Retinal pigment epithelial cell (primary cell): ENCODE data around the gene PPIAL4G.
A peak's percentile ranks its signal among the peaks of the same experiment; 100 is the strongest.
"Not testable (repeated sequence)": the region's sequence is repeated elsewhere in the genome, so short reads cannot be mapped to it uniquely, and the experiment has no call there.

Experiments used
- DNase-seq: peaks from one replicate; pipeline ENCODE4 v3.0.0-alpha.2; 2010; ENCODE audit warnings: low read depth
- H3K4me3 ChIP-seq: 2 replicates; pipeline ENCODE4 v1.5.1; 2011; ENCODE audit warnings: mild to moderate bottlenecking, low read length, control low read depth, moderate library complexity

PPIAL4G gene

DNA sequence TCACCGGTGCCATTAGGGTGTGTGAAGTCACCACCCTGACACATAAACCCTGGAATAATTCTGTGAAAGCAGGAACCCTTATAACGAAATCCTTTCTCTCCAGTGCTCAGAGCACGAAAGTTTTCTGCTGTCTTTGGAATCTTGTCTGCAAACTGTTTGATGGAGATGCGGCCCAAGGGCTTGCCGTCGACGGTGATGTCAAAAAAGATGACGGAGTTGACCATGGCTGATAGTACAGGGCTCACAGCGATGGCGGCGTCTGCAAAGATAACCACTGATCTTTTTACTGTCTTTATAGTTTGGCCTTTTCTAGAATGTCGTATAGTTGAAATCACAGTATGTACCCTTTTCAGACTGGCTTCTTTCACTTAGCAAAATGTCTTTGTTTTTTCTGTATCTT is at the start of gene PPIAL4G:
Gene PPIAL4G, minus strand, starts transcription at position 274 of the 400 bp plus-strand sequence. Its CDS starts 50 bp downstream, at position 224.
- not testable (repeated sequence) for H3K4me3 ChIP-seq

DNA sequence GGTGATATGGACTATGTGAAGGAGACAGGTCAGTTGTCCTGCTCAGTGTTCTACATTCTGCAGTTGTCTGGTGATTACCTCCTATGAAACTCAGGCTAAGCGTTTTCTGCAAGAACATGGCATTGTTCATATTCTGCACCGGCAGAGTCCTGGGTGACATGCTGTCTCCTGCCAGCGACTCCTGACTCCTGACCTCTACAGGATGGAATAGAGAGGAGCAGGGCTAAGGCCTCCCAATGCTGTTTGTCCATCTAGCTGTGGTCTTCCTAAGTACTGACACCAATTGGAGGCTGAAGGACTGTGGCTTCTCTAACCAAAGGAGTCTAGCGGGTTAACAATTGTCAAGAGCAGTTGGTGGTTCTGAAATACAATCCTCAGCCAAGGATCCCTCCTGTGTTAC is 49.1 kb upstream of the PPIAL4G start:
- not testable (repeated sequence) for DNase-seq, H3K4me3 ChIP-seq

More for the DNA sequence above, at the start of gene PPIAL4G:
- DNase-seq = not testable (repeated sequence)

DNA sequence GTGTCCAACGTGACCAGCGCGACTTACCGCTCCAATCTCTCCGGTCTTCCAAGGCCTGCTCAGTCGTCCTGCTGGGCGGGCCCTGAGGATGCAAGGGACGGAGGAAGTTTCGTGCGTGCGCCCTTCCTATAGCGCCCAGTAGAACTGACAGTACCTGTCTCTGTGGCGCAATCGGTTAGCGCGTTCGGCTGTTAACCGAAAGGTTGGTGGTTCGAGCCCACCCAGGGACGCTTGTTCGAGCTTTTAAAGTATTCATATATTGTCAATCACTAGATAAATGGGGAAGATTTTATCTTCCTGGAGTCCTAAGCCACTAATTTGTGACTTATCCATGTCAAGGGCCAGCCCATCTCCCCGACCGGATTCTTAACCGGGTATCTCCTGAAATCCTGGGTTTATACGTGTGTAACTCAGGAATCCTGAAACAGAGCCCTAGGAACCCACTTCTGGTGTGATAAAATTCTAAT is 46.0 kb upstream of the PPIAL4G start:
- DNase-seq = not testable (repeated sequence)
- H3K4me3 ChIP-seq = peak overlapping the region; percentile 15

DNA sequence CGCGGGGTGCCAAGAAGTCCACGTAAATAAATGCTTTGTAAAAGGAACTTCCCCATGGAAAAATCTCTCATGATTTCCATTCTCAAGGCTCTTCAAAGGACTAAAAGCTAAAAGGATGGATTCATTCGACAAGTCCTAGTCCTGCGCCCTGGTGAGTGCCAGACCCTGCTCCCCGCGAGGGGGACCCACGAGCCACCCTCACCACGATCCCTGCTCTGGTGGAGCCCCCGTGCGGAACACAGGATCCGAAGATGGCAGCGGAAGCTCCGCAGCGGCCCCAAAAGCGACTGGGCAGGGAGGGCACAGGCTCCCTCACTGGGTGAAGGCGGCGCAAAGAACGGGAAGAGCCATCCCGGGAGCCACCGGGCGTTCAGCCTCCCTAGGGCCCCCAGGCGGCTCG is 45.5 kb upstream of the PPIAL4G start:
- DNase-seq = not testable (repeated sequence)

DNA sequence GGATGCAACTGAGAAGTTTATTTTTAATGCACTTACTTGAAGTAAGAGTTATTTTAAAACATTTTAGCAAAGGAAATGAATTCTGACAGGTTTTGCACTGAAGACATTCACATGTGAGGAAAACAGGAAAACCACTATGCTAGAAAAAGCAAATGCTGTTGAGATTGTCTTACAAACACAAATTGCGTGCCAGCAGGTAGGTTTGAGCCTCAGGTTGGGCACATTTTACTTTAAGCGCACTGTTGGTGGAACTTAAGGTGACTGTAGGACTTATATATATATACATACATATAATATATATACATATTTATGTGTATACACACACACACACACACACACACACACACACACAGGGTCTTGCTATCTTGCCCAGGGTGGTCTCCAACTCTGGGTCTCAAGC is 43.5 kb upstream of the PPIAL4G start:
- DNase-seq, H3K4me3 ChIP-seq: not testable (repeated sequence)

More for the DNA sequence above, 45.5 kb upstream of the PPIAL4G start:
- H3K4me3 ChIP-seq = not testable (repeated sequence)

DNA sequence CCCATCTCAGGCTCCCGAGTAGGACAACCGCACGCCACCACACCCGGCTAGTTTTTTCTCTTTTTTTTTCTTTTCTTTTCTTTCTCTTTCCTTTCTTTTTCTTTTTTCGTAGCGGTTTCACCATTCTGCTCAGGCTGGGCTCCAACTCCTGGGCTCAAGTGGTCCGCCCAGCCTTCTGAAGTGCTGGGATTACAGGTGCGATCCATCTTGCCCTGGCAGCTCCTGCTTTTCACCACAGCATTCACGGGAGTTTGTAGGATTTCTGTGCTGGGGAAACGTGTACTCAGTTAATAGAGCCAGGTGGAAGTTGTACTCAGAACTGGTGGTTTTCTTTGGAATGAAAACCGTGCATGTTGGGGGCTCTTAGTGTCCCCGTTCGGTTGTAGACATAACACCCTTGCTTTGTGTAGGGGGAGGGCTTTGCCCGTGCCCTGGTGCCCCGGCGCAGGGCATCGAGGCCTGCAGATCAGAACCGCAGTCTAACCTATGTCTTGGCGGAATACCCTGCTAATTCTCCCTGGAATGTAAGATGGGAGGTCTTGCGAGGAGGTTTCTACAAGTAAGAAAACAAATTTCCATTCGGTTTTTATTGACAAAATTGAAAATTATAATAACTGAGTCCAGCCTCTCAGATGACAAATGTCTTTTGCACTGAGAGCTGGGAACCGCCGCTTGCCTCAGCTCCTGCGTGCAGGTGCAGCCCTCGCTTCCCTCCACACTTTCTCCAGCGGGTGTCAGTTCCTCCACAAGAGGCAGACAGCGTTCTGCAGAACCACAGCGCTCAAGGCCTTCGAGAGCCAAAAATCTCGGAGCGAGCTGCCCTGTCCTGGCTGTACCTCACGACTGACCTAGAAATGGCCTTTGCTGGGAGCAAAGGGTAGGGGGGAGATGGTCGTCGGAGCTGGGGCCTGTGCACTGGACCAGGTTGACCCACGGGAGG is 40.4 kb upstream of the PPIAL4G start:
- not testable (repeated sequence) for DNase-seq, H3K4me3 ChIP-seq

DNA sequence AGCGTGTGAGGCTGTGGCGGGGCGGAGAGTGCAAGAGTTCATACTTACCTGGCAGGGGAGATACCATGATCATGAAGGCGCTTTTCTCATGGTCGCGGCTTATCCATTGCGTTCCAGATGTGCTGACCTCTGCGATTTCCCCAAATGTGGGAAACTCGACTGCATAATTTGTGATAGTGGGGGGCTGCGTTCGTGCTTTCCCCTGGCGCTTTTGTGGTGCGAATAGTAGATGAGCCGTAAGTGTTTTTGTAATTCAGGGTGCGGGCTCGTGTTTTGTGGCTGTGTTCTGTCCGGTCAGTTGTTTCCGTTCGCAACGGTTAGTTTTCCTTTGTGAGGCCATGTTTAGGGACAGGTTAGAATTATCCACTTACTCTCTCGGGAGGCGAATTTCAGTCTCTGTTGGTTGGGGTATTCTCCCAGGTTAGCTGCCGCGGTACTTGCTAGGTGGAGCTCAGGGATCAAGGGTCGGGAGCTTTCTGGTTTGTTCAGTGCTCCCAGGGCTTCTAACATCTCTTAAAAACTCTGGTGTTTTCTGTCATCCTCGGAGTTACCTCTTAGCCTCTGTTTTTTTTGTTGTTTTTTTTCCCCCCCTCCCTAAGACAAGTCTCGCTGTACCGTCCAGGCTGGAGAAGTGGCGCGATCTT is 39.6 kb upstream of the PPIAL4G start:
- peak overlapping the region; percentile 23 for H3K4me3 ChIP-seq
- peak; percentile 97 for DNase-seq

DNA sequence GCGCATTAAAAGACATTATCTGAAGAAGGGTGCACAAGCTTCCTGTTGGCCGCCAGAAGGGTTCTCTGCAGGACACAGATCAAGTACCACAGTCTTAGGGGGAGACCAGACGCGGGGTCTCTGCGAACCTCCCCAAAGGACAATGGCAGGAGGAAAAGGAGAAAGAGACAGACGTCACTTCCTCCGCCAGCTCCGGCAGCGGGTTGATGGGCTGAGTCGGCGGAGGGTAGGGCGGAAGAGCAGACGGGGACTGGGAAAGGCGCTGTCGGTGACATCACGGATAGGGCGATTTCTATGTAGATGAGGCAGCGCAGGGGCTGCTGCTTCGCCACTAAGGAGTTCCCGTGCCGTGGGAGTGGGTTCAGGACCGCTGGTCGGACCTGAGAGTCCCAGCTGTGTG is 39.0 kb upstream of the PPIAL4G start:
- DNase-seq = peak; percentile 60
- not testable (repeated sequence) for H3K4me3 ChIP-seq

DNA sequence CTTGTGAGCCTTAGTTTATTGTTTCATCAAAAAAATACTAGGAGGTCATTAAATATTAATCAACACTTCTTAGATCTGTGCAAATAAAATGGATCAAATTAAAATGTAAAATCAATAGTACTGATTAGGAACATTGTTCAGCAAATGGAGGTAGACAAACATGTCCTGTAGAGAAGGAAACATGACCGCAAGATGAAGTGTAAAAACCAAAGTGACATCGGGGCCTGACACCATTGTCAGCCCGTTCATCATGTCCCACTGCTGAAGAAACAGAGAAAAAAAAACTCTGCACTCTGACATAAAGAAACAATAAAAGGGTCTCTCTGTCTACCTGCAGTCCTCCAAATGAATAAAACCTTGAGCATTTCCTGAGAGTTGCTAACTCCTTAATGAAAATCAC is 31.2 kb upstream of the PPIAL4G start:
- not testable (repeated sequence) for DNase-seq, H3K4me3 ChIP-seq

DNA sequence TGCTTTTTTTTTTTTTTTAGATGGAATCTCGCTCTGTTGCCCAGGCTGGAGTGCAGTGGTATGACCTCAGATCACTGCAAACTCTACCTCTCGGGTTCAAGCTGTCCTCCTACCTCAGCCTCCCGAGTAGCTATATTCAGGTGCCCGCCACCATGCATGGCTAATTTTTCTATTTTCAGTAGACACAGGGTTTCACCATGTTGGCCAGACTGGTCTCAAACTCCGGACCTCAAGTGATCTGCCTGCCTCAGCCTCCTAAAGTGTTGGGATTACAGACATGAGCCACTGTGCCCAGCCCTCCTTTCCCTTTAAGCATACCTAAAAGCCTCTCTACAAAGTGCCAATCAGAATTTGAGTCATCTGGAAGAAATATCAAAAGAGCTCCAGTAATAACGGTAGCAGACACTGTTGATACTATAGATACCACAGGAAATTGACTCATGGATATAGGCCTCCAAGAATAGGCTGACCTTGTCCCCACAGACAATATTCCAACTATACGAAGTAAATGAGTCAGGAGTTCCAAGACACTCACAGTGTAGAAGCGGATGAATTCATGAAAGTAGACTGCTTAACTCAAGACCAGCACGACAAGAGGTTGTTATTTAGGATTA is 29.6 kb upstream of the PPIAL4G start:
- DNase-seq, H3K4me3 ChIP-seq: not testable (repeated sequence)

DNA sequence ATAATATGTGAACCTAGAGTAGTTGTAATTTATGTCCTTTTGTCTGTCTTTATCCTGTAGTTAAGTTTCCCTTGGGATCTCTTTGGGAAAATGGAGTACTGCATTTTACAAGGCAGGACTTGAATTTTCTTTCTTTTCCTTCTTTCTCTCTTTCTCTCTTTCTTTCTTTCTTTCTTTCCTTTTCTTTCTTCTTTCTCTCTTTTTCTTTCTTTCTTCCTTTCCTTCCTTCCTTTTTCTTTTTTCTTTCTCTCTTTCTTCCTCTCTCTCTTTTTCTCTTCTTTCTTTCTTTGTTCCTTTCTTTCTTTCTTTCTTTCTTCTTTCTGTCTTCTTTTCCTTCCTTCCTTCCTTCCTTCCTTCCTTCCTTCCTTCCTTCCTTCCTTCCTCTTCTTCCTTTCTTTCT is 10.8 kb upstream of the PPIAL4G start:
- not testable (repeated sequence) for DNase-seq, H3K4me3 ChIP-seq

DNA sequence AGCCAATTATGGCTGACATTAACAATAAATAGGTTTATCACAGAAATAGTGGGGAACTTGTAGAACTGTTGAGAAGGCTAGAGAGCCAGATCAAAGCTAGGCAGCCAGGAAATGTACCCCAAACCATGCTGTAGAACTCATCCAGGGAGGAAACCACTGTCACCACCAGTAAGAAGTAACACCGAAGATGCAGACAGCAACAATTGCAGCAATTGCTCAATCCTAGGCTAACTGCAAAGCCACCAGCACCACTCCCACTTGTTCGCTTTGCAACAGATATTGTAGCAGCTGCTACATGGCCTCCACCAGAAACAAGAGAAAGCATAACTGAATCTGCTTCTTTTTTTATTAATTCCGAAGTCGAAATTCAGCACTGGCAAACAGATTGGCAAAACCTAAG is 2.0 kb downstream of the PPIAL4G start:
- not testable (repeated sequence) for H3K4me3 ChIP-seq, DNase-seq

DNA sequence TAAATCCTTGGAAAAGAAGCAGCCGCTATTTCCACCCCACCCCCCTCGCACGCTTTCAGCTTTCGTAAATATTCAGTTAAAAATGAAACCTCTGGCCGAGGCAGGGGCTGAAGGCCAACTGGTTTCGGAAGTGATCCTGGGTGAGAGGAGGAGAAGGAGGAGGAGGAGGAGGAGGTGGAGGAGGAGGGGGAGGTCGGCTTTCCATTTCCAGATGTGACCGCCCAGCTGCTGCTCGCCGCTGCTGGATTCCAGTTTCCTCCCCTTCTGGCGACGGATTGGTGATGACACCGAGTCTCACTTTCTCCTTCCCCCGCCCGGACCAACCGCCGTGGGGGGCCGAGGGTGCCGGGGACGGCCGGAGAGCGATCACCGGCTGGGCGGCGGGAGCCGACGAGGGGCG is 23.4 kb downstream of the PPIAL4G start:
- not testable (repeated sequence) for H3K4me3 ChIP-seq, DNase-seq

DNA sequence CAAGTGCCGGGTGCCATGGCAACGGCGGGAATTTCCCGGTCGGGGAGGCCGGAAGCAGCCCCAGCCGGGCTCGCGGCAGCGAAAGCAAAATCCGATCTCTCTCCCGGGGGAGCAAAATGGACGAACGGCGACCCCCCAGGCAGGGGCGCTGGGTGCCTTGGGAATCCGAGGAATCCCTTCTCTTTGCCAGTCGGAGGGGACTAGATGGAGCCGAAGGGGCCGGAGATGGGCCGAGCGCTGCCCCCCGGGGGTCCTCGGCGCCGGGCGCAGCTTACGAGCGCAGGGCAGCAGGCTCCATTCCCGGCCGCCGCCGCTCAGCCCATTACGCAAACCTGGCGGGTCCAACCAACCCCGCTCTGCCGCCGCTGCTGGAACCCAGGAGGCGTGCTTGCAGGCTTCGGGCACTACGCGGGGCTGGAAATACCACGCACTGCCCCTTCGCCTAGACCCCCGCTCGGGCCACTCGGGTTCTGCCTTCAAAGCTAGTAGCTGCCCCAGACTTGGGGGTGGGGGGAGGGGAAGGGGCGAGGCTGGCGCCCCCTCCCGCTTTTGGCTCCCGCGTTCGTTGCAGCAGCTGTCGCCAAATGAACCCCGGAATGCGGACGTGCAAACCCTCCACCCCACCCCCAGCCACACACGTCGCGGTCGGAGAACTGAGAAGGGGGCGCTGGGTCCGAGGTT is 24.1 kb downstream of the PPIAL4G start:
- H3K4me3 ChIP-seq = peak overlapping the region; percentile 53
- DNase-seq = not testable (repeated sequence)

DNA sequence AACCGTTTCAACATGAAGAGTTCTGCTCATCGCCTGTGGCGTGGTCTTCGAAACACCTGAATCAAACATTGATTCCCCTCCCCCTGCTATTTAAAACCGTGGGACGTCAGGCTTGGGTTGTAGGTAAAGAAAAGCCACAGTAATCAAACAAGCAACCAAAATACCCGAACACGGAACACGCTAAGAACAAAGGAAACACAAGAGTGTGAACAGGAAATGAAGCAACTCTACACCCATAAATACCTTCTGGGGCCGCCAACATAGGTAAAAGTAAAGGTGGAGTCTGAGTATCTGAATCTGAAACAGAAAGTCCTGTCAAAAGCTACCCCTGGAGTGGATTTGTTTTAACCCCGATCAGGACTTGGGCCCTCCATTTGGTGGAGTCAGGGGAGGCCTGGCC is 24.7 kb downstream of the PPIAL4G start:
- peak overlapping the region; percentile 35 for H3K4me3 ChIP-seq
- not testable (repeated sequence) for DNase-seq

DNA sequence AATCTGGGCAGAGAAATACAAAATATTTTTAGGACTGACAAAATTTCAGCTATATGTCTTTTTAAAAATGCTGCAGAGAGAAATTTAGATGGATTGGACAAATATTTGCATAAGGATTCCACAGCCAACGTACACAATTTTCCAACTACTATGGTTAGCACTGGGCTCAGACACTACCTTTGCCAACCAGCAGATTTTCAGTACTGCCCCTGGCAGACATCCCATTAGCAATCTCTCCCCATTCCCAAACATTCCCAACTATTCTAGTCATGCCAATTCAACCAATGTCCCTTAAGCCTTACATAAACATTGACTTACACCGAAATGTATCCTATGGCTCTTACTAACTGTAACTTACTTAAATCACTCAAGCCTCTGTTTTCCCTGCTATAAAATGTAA is 30.3 kb downstream of the PPIAL4G start:
- not testable (repeated sequence) for DNase-seq, H3K4me3 ChIP-seq

DNA sequence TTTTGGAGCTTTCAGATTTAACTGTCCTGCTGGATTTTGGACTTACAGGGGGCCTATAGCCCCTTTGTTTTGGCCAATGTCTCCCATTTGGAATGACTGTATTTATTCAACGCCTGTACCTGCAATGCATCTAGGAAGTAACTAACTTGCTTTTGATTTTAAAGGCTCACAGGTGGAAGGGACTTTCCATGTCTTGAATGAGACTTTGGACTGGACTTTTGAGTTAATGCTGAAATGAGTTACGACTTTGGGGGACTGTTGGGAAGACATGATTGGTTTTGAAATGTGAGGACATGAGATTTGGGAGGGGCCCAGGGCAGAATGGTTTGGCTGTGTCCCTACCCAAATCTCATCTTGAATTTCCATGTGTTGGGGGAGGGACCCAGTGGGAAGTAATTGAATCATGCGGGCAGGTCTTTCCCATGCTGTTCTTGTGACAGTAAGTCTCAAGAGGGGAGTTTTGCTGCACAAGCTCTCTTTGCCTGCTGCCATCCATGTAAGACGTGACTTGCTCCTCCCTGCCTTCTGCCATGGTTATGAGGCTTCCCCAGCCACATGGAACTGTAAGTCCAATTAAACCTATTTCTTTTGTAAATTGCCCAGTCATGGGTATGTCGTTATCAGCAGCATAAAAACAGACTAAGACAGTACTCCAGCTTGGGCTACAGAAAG is 43.3 kb downstream of the PPIAL4G start:
- not testable (repeated sequence) for H3K4me3 ChIP-seq, DNase-seq
